Activated naive CD4-positive, alpha-beta T cell treated with anti-CD3 and anti-CD28 coated beads, Interleukin-2, amount 10 ng/mL, durations not matched to agents 7 days and 5 days (primary cell): ENCODE measurements around the gene EDNRA.

Experiments
- CTCF ChIA-PET: fragments of 350-600 bp; sonication (Branson Sonifier 250); formaldehyde crosslinking; loops from one replicate; lab custom pipeline; 2021; ENCODE audit warnings: antibody characterized with exemption; lab: Charles Lee
- DNase-seq: peaks from one replicate; pipeline ENCODE4 v3.0.0-alpha.2; 2020
- H3K27ac Mint-ChIP-seq: one replicate; pipeline ENCODE4 v1.8.0; 2021; ENCODE audit warnings: mild to moderate bottlenecking, moderate library complexity, mixed read lengths
- H3K27me3 Mint-ChIP-seq: one replicate; pipeline ENCODE4 v1.8.0; 2021; ENCODE audit warnings: mild to moderate bottlenecking, mixed read lengths
- H3K36me3 Mint-ChIP-seq: one replicate; pipeline ENCODE4 v1.8.0; 2021; ENCODE audit warnings: mixed read lengths
- H3K4me1 Mint-ChIP-seq: one replicate; pipeline ENCODE4 v1.8.0; 2021; ENCODE audit warnings: mixed read lengths
- H3K4me3 Mint-ChIP-seq: one replicate; pipeline ENCODE4 v1.8.0; 2021; ENCODE audit warnings: mild to moderate bottlenecking, moderate library complexity, mixed read lengths
- H3K9me3 Mint-ChIP-seq: one replicate; pipeline ENCODE4 v1.8.0; 2021; ENCODE audit warnings: mixed read lengths

EDNRA gene

GRCh38 chr4:147485167-147485566 lies 4.3 kb downstream of the EDNRA start:
- Mint-ChIP-seq H3K36me3 (no peaks in the 10 kb centered on the region), H3K4me3 (no peak overlapping the region), H3K27ac (no peak overlapping the region), H3K9me3 (no peaks in the 10 kb centered on the region), H3K27me3 (peaks cover 22% of the 10 kb centered on the region), H3K4me1 (no peaks in the 10 kb centered on the region)
- CTCF ChIA-PET, result no interaction called here
- no peak for DNase-seq

GRCh38 chr4:147487616-147488015 lies 6.7 kb downstream of the EDNRA start:
- no peak overlapping the region for H3K27ac Mint-ChIP-seq
- DNase-seq, result no peak
- CTCF ChIA-PET, result no interaction called here
- no peaks in the 10 kb centered on the region for H3K9me3 Mint-ChIP-seq
- no peaks in the 10 kb centered on the region for H3K36me3 Mint-ChIP-seq
- no peaks in the 10 kb centered on the region for H3K4me1 Mint-ChIP-seq
- H3K27me3 Mint-ChIP-seq, result peaks cover 2% of the 10 kb centered on the region
- H3K4me3 Mint-ChIP-seq, result no peak overlapping the region

- Mint-ChIP-seq H3K4me3 (no peak overlapping the region), H3K27me3 (no peaks in the 10 kb centered on the region), H3K9me3 (no peaks in the 10 kb centered on the region), H3K27ac (no peak overlapping the region), H3K4me1 (no peaks in the 10 kb centered on the region), H3K36me3 (no peaks in the 10 kb centered on the region)
- no peak for DNase-seq
- CTCF ChIA-PET, result no interaction called here
These were observed 7.7 kb downstream of the EDNRA start for GRCh38 chr4:147488556-147488955.

- no peak overlapping the region for H3K27ac Mint-ChIP-seq
- DNase-seq, result no peak
- no peaks in the 10 kb centered on the region for H3K9me3 Mint-ChIP-seq
- H3K27me3 Mint-ChIP-seq, result no peaks in the 10 kb centered on the region
- H3K4me1 Mint-ChIP-seq, result no peaks in the 10 kb centered on the region
- CTCF ChIA-PET, result interaction anchor here (1.1 kb wide), 1 partner anchor 9 kb away, joined by 3 read pairs; no protein-coding TSS in a partner anchor
- no peak overlapping the region for H3K4me3 Mint-ChIP-seq
- H3K36me3 Mint-ChIP-seq, result no peaks in the 10 kb centered on the region
These were observed 10.2 kb downstream of the EDNRA start for GRCh38 chr4:147491086-147491485.

DNA sequence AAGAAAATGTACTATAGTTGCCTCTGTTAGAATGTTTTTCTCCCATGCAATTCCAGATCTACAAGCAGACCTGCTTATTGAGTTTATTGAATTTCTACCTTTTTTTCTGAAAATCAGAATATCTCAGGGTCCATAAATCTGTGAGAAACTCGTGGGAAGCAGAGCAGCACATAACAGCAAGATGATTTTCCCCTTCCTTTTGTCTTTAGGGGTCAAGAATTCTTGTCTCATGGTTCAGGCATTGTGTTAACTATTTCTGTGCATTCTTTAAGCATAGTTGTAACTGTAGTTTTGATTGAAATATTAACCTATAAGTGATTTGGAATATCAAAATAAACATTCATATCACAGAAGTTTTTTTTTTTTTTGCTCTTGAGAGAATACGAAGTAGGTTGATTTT lies 11.4 kb downstream of the EDNRA start:
- CTCF ChIA-PET, result no interaction called here
- Mint-ChIP-seq H3K27ac (no peak overlapping the region), H3K36me3 (no peaks in the 10 kb centered on the region), H3K4me1 (no peaks in the 10 kb centered on the region), H3K9me3 (no peaks in the 10 kb centered on the region), H3K4me3 (no peak overlapping the region), H3K27me3 (no peaks in the 10 kb centered on the region)
- no peak for DNase-seq

DNA sequence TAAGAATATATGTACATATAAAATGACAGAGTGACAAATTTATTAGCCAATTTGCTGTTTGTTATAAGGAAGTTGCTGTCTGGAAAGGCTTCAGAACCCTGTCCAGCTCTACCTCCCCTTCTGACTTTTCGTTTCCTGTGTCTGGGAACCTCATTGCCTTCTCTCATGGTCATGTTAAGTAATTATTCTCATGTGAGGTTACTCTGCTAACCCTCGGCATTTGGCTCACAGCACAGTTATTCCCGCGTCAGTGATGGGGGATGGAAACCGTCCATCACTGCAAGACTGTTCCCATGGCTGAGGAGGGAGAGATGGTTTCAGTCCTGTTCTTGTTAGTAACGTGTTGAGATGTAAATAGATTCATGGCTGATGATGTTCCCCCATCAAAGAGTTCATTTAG lies 11.9 kb downstream of the EDNRA start:
- CTCF ChIA-PET, result no interaction called here
- H3K36me3 Mint-ChIP-seq, result no peaks in the 10 kb centered on the region
- no peak for DNase-seq
- no peak overlapping the region for H3K4me3 Mint-ChIP-seq
- no peaks in the 10 kb centered on the region for H3K9me3 Mint-ChIP-seq
- no peaks in the 10 kb centered on the region for H3K27me3 Mint-ChIP-seq
- H3K4me1 Mint-ChIP-seq, result no peaks in the 10 kb centered on the region
- H3K27ac Mint-ChIP-seq, result no peak overlapping the region

- no peaks in the 10 kb centered on the region for H3K36me3 Mint-ChIP-seq
- CTCF ChIA-PET, result no interaction called here
- no peak overlapping the region for H3K27ac Mint-ChIP-seq
These were observed 12.4 kb downstream of the EDNRA start for GRCh38 chr4:147493307-147493706.

DNA sequence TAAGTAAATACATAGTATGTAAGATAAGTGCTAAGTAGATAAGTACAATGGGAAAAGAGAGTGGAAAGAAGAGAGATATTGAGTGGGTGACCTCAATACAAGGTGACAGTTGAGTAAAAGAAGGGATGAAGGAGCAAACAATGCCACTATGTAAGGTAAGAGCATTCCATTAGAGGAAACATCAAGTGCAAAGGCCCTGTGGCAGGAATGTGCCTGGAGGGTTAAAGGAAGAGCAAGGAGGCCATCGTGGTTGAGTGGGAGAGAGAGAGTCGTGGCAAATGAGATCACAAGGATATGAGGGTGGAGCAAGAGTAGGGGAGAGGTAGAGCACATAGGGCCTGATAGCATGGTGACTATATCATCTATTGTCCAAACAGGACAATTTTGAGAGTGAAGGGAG lies 13.4 kb downstream of the EDNRA start:
- no peak for DNase-seq
- Mint-ChIP-seq H3K4me3 (no peak overlapping the region), H3K36me3 (no peaks in the 10 kb centered on the region), H3K27ac (no peak overlapping the region), H3K4me1 (no peaks in the 10 kb centered on the region), H3K9me3 (no peaks in the 10 kb centered on the region), H3K27me3 (no peaks in the 10 kb centered on the region)
- CTCF ChIA-PET, result no interaction called here

More at GRCh38 chr4:147493307-147493706, 12.4 kb downstream of the EDNRA start:
- Mint-ChIP-seq H3K27me3 (no peaks in the 10 kb centered on the region), H3K9me3 (no peaks in the 10 kb centered on the region), H3K4me3 (no peak overlapping the region), H3K4me1 (no peaks in the 10 kb centered on the region)
- DNase-seq, result no peak

GRCh38 chr4:147496500-147496899 lies 15.6 kb downstream of the EDNRA start:
- H3K27me3 Mint-ChIP-seq, result peaks cover 4% of the 10 kb centered on the region
- no peaks in the 10 kb centered on the region for H3K36me3 Mint-ChIP-seq
- no peak overlapping the region for H3K27ac Mint-ChIP-seq
- H3K9me3 Mint-ChIP-seq, result no peaks in the 10 kb centered on the region
- H3K4me1 Mint-ChIP-seq, result no peaks in the 10 kb centered on the region
- CTCF ChIA-PET, result no interaction called here
- H3K4me3 Mint-ChIP-seq, result no peak overlapping the region
- DNase-seq, result no peak

DNA sequence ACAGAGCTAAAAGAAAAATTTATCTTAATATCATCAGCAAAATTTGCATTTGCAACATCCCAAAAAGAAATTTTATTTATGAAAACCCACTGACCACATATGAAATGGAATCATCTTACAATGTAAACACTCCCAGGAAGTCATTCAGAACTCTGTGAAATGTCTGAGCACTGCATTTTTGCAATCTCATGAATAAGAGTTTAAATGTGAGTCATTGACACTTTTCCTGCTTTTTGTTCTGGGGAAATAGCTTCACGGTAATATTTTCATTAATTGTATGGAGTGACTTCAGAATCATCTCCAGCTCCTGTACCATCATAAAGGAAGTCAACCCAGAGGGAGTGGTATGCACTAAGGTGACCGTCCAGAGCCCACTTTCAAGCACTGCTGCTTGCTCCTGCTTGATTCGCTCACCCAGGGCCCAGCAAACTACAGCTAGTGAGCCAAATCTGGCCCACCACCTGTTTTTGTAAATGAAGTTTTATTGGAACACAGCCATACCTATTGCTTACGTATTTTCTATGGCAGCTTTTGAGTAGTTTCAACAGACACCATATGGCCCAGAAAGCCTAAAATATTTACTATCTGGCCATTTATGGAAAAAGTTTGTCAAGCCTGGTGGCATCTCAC lies 17.2 kb downstream of the EDNRA start:
- Mint-ChIP-seq H3K9me3 (no peaks in the 10 kb centered on the region), H3K4me1 (no peaks in the 10 kb centered on the region), H3K4me3 (no peak overlapping the region), H3K27me3 (peaks cover 4% of the 10 kb centered on the region), H3K27ac (no peak overlapping the region), H3K36me3 (no peaks in the 10 kb centered on the region)
- CTCF ChIA-PET, result no interaction called here
- DNase-seq, result no peak

GRCh38 chr4:147508346-147508745 lies 27.4 kb downstream of the EDNRA start:
- CTCF ChIA-PET, result no interaction called here
- no peak for DNase-seq
- H3K27me3 Mint-ChIP-seq, result peaks cover 9% of the 10 kb centered on the region

GRCh38 chr4:147509386-147509785 lies 28.5 kb downstream of the EDNRA start:
- Mint-ChIP-seq H3K27me3 (peaks cover 10% of the 10 kb centered on the region), H3K36me3 (no peaks in the 10 kb centered on the region), H3K4me1 (no peaks in the 10 kb centered on the region), H3K4me3 (no peak overlapping the region), H3K27ac (no peak overlapping the region), H3K9me3 (no peaks in the 10 kb centered on the region)
- no peak for DNase-seq
- CTCF ChIA-PET, result interaction anchor here (0.8 kb wide), 1 partner anchor 9 kb away, joined by 4 read pairs; no protein-coding TSS in a partner anchor

More at GRCh38 chr4:147508346-147508745, 27.4 kb downstream of the EDNRA start:
- H3K27ac Mint-ChIP-seq, result no peak overlapping the region
- no peaks in the 10 kb centered on the region for H3K9me3 Mint-ChIP-seq
- no peaks in the 10 kb centered on the region for H3K4me1 Mint-ChIP-seq
- H3K4me3 Mint-ChIP-seq, result no peak overlapping the region
- H3K36me3 Mint-ChIP-seq, result no peaks in the 10 kb centered on the region

DNA sequence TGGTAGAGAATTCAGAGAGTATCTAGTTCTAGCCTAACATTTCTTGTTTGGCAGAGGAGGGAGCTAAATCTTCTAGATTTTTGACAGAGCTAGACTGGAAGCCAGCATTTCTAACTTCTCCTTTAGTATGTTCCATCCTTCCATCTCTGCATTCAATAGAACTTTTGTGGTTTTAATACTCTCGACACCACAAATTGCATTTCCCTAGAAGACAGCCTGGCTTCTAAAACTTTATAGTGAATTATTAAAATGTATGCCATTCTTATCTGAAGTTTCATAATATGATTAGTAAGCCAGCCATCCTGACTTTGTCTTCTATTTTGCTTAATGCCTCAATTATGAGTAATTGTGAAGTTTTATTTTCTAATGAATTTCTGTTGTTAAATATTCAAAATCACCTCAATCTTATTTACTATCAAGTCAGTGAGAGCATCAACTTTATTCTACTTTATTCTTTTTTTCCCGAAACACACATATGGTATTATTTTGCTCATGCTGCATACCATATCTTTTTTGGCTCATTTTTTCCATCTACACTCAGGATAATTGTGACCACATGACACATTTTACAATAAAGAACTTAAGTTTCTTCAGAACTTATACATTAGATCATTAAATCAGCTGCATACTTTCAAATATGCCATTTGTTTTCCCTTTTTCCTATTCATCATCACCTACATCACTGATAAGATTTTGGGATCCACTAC lies 30.2 kb downstream of the EDNRA start:
- Mint-ChIP-seq H3K4me3 (no peak overlapping the region), H3K4me1 (no peaks in the 10 kb centered on the region)
- DNase-seq, result no peak

GRCh38 chr4:147513091-147513490 lies 32.2 kb downstream of the EDNRA start:
- Mint-ChIP-seq H3K4me3 (no peak overlapping the region), H3K27me3 (peaks cover 11% of the 10 kb centered on the region), H3K9me3 (no peaks in the 10 kb centered on the region), H3K36me3 (no peaks in the 10 kb centered on the region), H3K4me1 (no peaks in the 10 kb centered on the region), H3K27ac (no peak overlapping the region)
- no peak for DNase-seq
- CTCF ChIA-PET, result no interaction called here

More for the DNA sequence above, 30.2 kb downstream of the EDNRA start:
- H3K9me3 Mint-ChIP-seq, result no peaks in the 10 kb centered on the region
- H3K27me3 Mint-ChIP-seq, result peaks cover 11% of the 10 kb centered on the region
- CTCF ChIA-PET, result interaction anchor here (0.6 kb wide), 1 partner anchor 1351 kb away, joined by 3 read pairs; no protein-coding TSS in a partner anchor
- H3K36me3 Mint-ChIP-seq, result no peaks in the 10 kb centered on the region
- no peak overlapping the region for H3K27ac Mint-ChIP-seq

GRCh38 chr4:147513952-147514351 lies 33.1 kb downstream of the EDNRA start:
- CTCF ChIA-PET, result interaction anchor here (1.2 kb wide), 1 partner anchor 76 kb away, joined by 3 read pairs; no protein-coding TSS in a partner anchor
- Mint-ChIP-seq H3K36me3 (no peaks in the 10 kb centered on the region), H3K9me3 (no peaks in the 10 kb centered on the region), H3K4me1 (no peaks in the 10 kb centered on the region), H3K27me3 (peaks cover 11% of the 10 kb centered on the region), H3K4me3 (no peak overlapping the region), H3K27ac (no peak overlapping the region)
- DNase-seq, result no peak
